Mammary epithelial cell (primary cell): ENCODE results near the gene HOXB9.

ENCODE experiments used
- CTCF ChIP-seq, 2 donors: IDR thresholded peaks in 1 of 2; conservative IDR thresholded peaks in 1 of 2; 2 replicates each; pipeline ENCODE4 v1.5.1; 2011 to 2012; ENCODE audit warnings: inconsistent platforms in 2 of 2, low read length in 2 of 2, mild to moderate bottlenecking in 2 of 2, control low read depth in 1 of 2, low read depth in 1 of 2; ENCODE audit not compliant: insufficient read depth in 1 of 2; ENCODE audit errors: extremely low read depth in 1 of 2
- EZH2 ChIP-seq: IDR thresholded peaks from 2 replicates; pipeline ENCODE4 v1.6.1; 2012; ENCODE audit warnings: low read length, inconsistent platforms, borderline replicate concordance

GRCh38 chr17:48647963-48648245 is 21.7 kb upstream of the HOXB9 start:
- TF ChIP-seq EZH2 = no peak
- no peak for TF ChIP-seq CTCF (conservative IDR thresholded peaks at IDR 0.05 in 1 of 2, IDR thresholded peaks at IDR 0.05 in 1 of 2; ENCODE audit: extremely low read depth in 1 of 2, insufficient read depth in 1 of 2, low read depth in 1 of 2, low read length in 2 of 2)
